HCT116 (cell line): ENCODE results near the gene MAML1. TPM values are rescaled to one million over a fixed set of nuclear protein-coding genes. Genes with fewer than 3 reads are reported as not detected.

Experiments used
- ATAC-seq: fragments of 200-7000 bp; cut with Tn5 transposase; 2 replicates; pipeline ENCODE4 v1.9.1; 2020; ENCODE audit warnings: mild to moderate bottlenecking, moderate library complexity
- BruUV-seq: library from RNA; stranded (reverse); fragments of 400-500 nt; replicated peaks from 2 replicates; lab custom pipeline; 2021; lab: Mats Ljungman, UMichigan
- CTCF ChIA-PET: fragments of 300-600 bp; sonication (Branson Sonifier 250); formaldehyde crosslinking; loops from one replicate; lab custom pipeline; 2021; ENCODE audit warnings: antibody characterized with exemption; lab: Charles Lee
- POLR2A ChIA-PET: fragments of 300-600, 350-600 bp; sonication (Branson Sonifier 250); formaldehyde crosslinking; loops from one replicate; lab custom pipeline; 2021; ENCODE audit warnings: antibody characterized with exemption; lab: Charles Lee
- RAD21 ChIA-PET, 2 experiments: fragments of 300-600 bp; sonication (Branson Sonifier 250); formaldehyde crosslinking; loops; one replicate each; lab custom pipeline; 2023; ENCODE audit warnings: low total read pairs in 2 of 2; ENCODE audit not compliant: uncharacterized antibody in 2 of 2, unreplicated experiment in 2 of 2, low non-redundant PET in 1 of 2; lab: Charles Lee
- DNase-seq: peaks from one replicate; pipeline ENCODE4 v3.0.0-alpha.2; 2010; ENCODE audit warnings: low read depth, low spot score
- H2AFZ ChIP-seq: fragments of 200-600 bp; shearing (Covaris generic), sonication (generic); 2 replicates; pipeline ENCODE4 v1.6.1; 2017; ENCODE audit warnings: low read depth, mixed run types, mixed read lengths, antibody characterized with exemption, low read length; ENCODE audit not compliant: poor library complexity, severe bottlenecking
- H3K27ac ChIP-seq: 2 replicates; pipeline ENCODE4 v1.5.1; 2012; ENCODE audit warnings: low read depth, low read length
- H3K27me3 ChIP-seq: fragments of 200-600 bp; sonication (generic); 2 replicates; pipeline ENCODE4 v1.6.1; 2016; ENCODE audit warnings: mixed run types, low read length, mixed read lengths; ENCODE audit not compliant: insufficient read depth
- H3K36me3 ChIP-seq, 2 experiments: fragments of 200-500 bp in 1 of 2; fragments of 200-600 bp in 1 of 2; sonication (Bioruptor generic) in 1 of 2; sonication (generic) in 1 of 2; 2 replicates each; pipeline versions ENCODE4 v1.5.1 to v1.6.1; 2014 to 2016; ENCODE audit warnings: low read length in 2 of 2, inconsistent platforms in 1 of 2, mixed read lengths in 1 of 2, mixed run types in 1 of 2; ENCODE audit not compliant: insufficient read depth in 2 of 2, control insufficient read depth in 1 of 2
- H3K4me1 ChIP-seq, 2 experiments: fragments of 200-600 bp in 1 of 2; sonication (generic) in 1 of 2; 2 replicates each; pipeline versions ENCODE4 v1.5.1 to v1.6.1; 2012 to 2017; ENCODE audit warnings: low read length in 2 of 2, inconsistent platforms in 1 of 2, mild to moderate bottlenecking in 1 of 2, mixed read lengths in 1 of 2, mixed run types in 1 of 2, moderate library complexity in 1 of 2; ENCODE audit not compliant: insufficient read depth in 2 of 2, control insufficient read depth in 1 of 2
- H3K4me2 ChIP-seq: fragments of 200-600 bp; sonication (generic); 2 replicates; pipeline ENCODE4 v1.6.1; 2017; ENCODE audit warnings: mixed run types, low read length, mixed read lengths
- H3K4me3 ChIP-seq, 2 experiments: fragments of 200-600 bp in 1 of 2; sonication (generic) in 1 of 2; replicated peaks in 1 of 2; 2 replicates each; pipeline ENCODE4 v1.5.1; 2011 to 2016; ENCODE audit warnings: low read length in 2 of 2, control low read depth in 1 of 2, low read depth in 1 of 2, mild to moderate bottlenecking in 1 of 2, mixed read lengths in 1 of 2, mixed run types in 1 of 2
- H3K79me2 ChIP-seq: fragments of 200-600 bp; sonication (generic); 2 replicates; pipeline ENCODE4 v1.6.1; 2017; ENCODE audit warnings: mild to moderate bottlenecking, mixed run types, low read length, moderate library complexity, mixed read lengths; ENCODE audit not compliant: insufficient read depth
- H3K9ac ChIP-seq: fragments of 200-600 bp; sonication (generic); 2 replicates; pipeline ENCODE4 v1.6.1; 2016; ENCODE audit warnings: low read length, mixed read lengths
- H3K9me2 ChIP-seq: fragments of 200-600 bp; sonication (generic), shearing (Covaris generic); 2 replicates; pipeline ENCODE4 v1.6.1; 2017; ENCODE audit warnings: mixed run types, mild to moderate bottlenecking, moderate library complexity; ENCODE audit not compliant: insufficient read depth
- H3K9me3 ChIP-seq, 2 experiments: fragments of 200-500 bp in 1 of 2; fragments of 200-600 bp in 1 of 2; sonication (Bioruptor generic) in 1 of 2; sonication (generic) in 1 of 2; 2 replicates each; pipeline ENCODE4 v1.6.1; 2014 to 2017; ENCODE audit warnings: low read length in 2 of 2, mixed read lengths in 2 of 2, inconsistent platforms in 1 of 2, low read depth in 1 of 2, mild to moderate bottlenecking in 1 of 2, mixed run types in 1 of 2, moderate library complexity in 1 of 2; ENCODE audit not compliant: control insufficient read depth in 1 of 2, insufficient read depth in 1 of 2
- H4K20me1 ChIP-seq: fragments of 200-600 bp; sonication (generic), shearing (Covaris generic); 2 replicates; pipeline ENCODE4 v1.6.1; 2017; ENCODE audit warnings: mixed run types, mild to moderate bottlenecking, moderate library complexity; ENCODE audit not compliant: insufficient read depth
- CBX3 ChIP-seq: IDR thresholded peaks from 2 replicates; pipeline ENCODE4 v1.6.1; 2012; ENCODE audit warnings: low read depth
- ELF1 ChIP-seq: IDR thresholded peaks from 2 replicates; pipeline ENCODE4 v1.6.1; 2012; ENCODE audit warnings: low read depth, borderline replicate concordance
- FOSL1 ChIP-seq: IDR thresholded peaks from 2 replicates; pipeline ENCODE4 v1.6.1; 2012; ENCODE audit warnings: low read depth
- POLR2A ChIP-seq: IDR thresholded peaks from 2 replicates; pipeline ENCODE4 v1.7.0; 2011; ENCODE audit warnings: borderline replicate concordance; ENCODE audit not compliant: insufficient read depth, insufficient read length; ENCODE audit errors: extremely low read depth
- YY1 ChIP-seq: IDR thresholded peaks from 2 replicates; pipeline ENCODE4 v1.6.1; 2011; ENCODE audit warnings: low read length, low read depth, moderate library complexity, mild to moderate bottlenecking; ENCODE audit not compliant: insufficient replicate concordance; ENCODE audit errors: extremely low read depth
- intact Hi-C: fragments of 100-400 bp; cut with micrococcal nuclease; formaldehyde crosslinking; loops from 2 replicates; pipeline ENCODE4 v1.10.0; 2022
- total RNA-seq: library from RNA; stranded (reverse); gene quantifications from one replicate; pipeline ENCODE4 v1.2.1, GENCODE V29; 2021; ENCODE audit not compliant: unreplicated experiment
- TF ChIP-seq, protein P1 (sequence below), 3 experiments: fragments of 200-600 bp in 1 of 3; sonication (generic) in 1 of 3; IDR thresholded peaks in 2 of 3; conservative IDR thresholded peaks in 1 of 3; 2 replicates each; pipeline ENCODE4 v1.5.1; 2012 to 2017; ENCODE audit warnings: low read depth in 2 of 3, low read length in 2 of 3, antibody characterized with exemption in 1 of 3, borderline replicate concordance in 1 of 3, control low read depth in 1 of 3, mild to moderate bottlenecking in 1 of 3, mixed read lengths in 1 of 3, mixed run types in 1 of 3, moderate library complexity in 1 of 3; ENCODE audit not compliant: insufficient read depth in 1 of 3
- TF ChIP-seq, protein P2 (sequence below): IDR thresholded peaks from 2 replicates; pipeline ENCODE4 v1.6.1; 2012

Gene MAML1
- total RNA-seq, 1 experiment from 2014 or later: 29.5 TPM

DNA sequence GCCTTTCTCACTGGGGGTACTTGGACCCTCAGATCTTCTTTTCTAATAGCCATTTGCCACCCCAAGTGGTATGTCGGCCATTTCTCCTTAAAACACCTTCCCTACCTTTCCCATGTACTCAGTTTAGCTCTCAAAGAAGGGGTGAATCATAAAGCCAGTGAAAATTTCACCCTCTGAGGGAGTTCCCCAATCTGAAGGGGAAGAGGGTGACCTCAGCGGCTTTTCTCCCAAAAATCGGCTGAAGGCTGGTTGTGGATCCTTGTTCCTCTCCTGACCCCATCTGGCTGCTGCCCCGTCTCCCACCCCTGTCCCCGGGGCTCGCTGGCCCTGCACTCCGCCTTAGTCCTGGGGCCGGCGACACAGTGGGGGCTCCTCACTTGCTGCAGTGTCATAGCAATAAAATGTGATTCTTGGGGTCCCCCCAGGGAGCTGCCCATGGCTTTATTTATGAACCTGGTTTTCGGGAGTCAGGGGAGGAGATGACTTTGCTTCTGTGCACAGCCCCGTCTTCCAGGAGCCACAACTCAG is 43.9 kb downstream of the MAML1 start (continued):
- TF ChIP-seq, protein P1, sequence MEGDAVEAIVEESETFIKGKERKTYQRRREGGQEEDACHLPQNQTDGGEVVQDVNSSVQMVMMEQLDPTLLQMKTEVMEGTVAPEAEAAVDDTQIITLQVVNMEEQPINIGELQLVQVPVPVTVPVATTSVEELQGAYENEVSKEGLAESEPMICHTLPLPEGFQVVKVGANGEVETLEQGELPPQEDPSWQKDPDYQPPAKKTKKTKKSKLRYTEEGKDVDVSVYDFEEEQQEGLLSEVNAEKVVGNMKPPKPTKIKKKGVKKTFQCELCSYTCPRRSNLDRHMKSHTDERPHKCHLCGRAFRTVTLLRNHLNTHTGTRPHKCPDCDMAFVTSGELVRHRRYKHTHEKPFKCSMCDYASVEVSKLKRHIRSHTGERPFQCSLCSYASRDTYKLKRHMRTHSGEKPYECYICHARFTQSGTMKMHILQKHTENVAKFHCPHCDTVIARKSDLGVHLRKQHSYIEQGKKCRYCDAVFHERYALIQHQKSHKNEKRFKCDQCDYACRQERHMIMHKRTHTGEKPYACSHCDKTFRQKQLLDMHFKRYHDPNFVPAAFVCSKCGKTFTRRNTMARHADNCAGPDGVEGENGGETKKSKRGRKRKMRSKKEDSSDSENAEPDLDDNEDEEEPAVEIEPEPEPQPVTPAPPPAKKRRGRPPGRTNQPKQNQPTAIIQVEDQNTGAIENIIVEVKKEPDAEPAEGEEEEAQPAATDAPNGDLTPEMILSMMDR (IDR thresholded peaks at IDR 0.05 in 2 of 3, conservative IDR thresholded peaks at IDR 0.05 in 1 of 3; ENCODE audit: borderline replicate concordance in 1 of 3, insufficient read depth in 1 of 3, low read depth in 2 of 3, low read length in 2 of 3): no peak
- TF ChIP-seq, protein P2, sequence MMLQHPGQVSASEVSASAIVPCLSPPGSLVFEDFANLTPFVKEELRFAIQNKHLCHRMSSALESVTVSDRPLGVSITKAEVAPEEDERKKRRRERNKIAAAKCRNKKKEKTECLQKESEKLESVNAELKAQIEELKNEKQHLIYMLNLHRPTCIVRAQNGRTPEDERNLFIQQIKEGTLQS: no peak
- TF ChIP-seq ELF1 (no peak), FOSL1 (no peak), POLR2A (no peak), CBX3 (no peak)

DNA sequence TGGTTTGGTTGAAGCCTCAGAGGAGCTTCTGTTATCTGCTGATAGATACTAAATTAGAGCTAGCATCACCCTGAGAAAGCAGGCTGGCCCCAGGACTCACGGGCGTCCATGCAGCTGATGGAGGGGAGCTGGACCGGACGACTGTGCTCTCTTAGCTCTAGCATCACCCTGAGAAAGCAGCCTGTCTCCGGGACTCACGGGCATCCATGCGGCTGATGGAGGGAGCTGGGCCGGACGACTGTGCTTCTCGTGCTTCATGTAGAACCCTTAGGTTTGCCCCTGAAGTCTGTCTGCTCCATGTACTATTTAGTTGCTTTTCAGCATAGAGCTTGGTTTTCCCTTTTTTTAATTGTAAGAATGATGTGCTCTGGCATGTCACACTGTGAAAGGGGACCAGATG is 44.8 kb downstream of the MAML1 start:
- no peak overlapping the region for H2AFZ ChIP-seq
- no peaks in the 10 kb centered on the region for H3K9me2 ChIP-seq
- H3K4me1 ChIP-seq: no peaks in the 10 kb centered on the region
- H3K9ac ChIP-seq: no peak overlapping the region
- no peak overlapping the region for H3K4me2 ChIP-seq
- intact Hi-C loops: no loop called here
- no TSS peak for BruUV-seq
- H3K4me3 ChIP-seq: no peak overlapping the region
- H3K27ac ChIP-seq: no peak overlapping the region
- H3K27me3 ChIP-seq: no peaks in the 10 kb centered on the region
- no peak for TF ChIP-seq POLR2A
- no peak for TF ChIP-seq YY1
- no peak for DNase-seq
- H3K36me3 ChIP-seq: peaks cover 10 to 11% of the 10 kb centered on the region in 2 experiments; a peak in 2 of 4 replicates
- CTCF ChIA-PET: interaction anchor here (1.2 kb wide), 1 partner anchor 15 kb away, joined by 4 read pairs; no protein-coding TSS in a partner anchor
- RAD21 ChIA-PET: interaction anchor here in 1 of 2 experiments (0.6 kb wide), 1 partner anchor 18 kb away, joined by 3 read pairs; no protein-coding TSS in a partner anchor
- H4K20me1 ChIP-seq: no peaks in the 10 kb centered on the region
- no peaks in the 10 kb centered on the region for H3K79me2 ChIP-seq
- H3K9me3 ChIP-seq: no peaks in the 10 kb centered on the region
- POLR2A ChIA-PET: no interaction called here
- no peak for ATAC-seq
